HG03095 (cell line): ENCODE measurements around the gene PRSS21.

ENCODE experiments used
- ATAC-seq: cut with Tn5 transposase; IDR thresholded peaks from one replicate; pipeline ENCODE4 v1.9.1; 2021; ENCODE audit warnings: moderate library complexity; ENCODE audit not compliant: unreplicated experiment

PRSS21 gene

GRCh38 chr16:2779151-2779920 is 37.7 kb upstream of the PRSS21 start:
- ATAC-seq: no peak

GRCh38 chr16:2779978-2780898 is 36.8 kb upstream of the PRSS21 start:
- ATAC-seq: no peak

- no peak for ATAC-seq
These were observed 34.3 kb upstream of the PRSS21 start for GRCh38 chr16:2782583-2783351.

- ATAC-seq: no peak
These were observed 33.3 kb upstream of the PRSS21 start for GRCh38 chr16:2783581-2784357.

- ATAC-seq: no peak
These were observed 32.5 kb upstream of the PRSS21 start for GRCh38 chr16:2784358-2785100.

- no peak for ATAC-seq
These were observed 31.7 kb upstream of the PRSS21 start for GRCh38 chr16:2785101-2785991.

- no peak for ATAC-seq
These were observed 30.8 kb upstream of the PRSS21 start for GRCh38 chr16:2786061-2786825.

GRCh38 chr16:2786826-2787151 is 30.2 kb upstream of the PRSS21 start:
- no peak for ATAC-seq

GRCh38 chr16:2787406-2787805 is 29.6 kb upstream of the PRSS21 start, which contains the start of gene PRSS33:
TSS of gene PRSS33 (minus strand) at chr16:2787560. CDS start at chr16:2786547, 1,013 bp downstream.
- ATAC-seq: no peak

GRCh38 chr16:2787961-2788360 is 29.1 kb upstream of the PRSS21 start:
- no peak for ATAC-seq

- ATAC-seq: no peak
These were observed 26.4 kb upstream of the PRSS21 start for GRCh38 chr16:2790631-2791030.

GRCh38 chr16:2791174-2791573 is 25.9 kb upstream of the PRSS21 start:
- no peak for ATAC-seq

- ATAC-seq: no peak
These were observed 24.1 kb upstream of the PRSS21 start for GRCh38 chr16:2792940-2793339.

- ATAC-seq: no peak
These were observed 21.5 kb upstream of the PRSS21 start for GRCh38 chr16:2795395-2796143.

GRCh38 chr16:2798723-2799204 is 18.3 kb upstream of the PRSS21 start:
- no peak for ATAC-seq

- ATAC-seq: no peak
These were observed 17.7 kb upstream of the PRSS21 start for GRCh38 chr16:2799205-2799858.

- no peak for ATAC-seq
These were observed 17.2 kb upstream of the PRSS21 start for GRCh38 chr16:2799859-2800226.
